HepG2 (cell line): ENCODE measurements around the gene CFAP92. TPM values are rescaled to one million over a fixed set of nuclear protein-coding genes. Genes with fewer than 3 reads are reported as not detected.

Experiments used
- ATAC-seq: fragments of 200-7000 bp; cut with Tn5 transposase; 3 replicates; pipeline ENCODE4 v1.9.1; 2020; ENCODE audit warnings: mild to moderate bottlenecking, moderate library complexity
- BruUV-seq: library from RNA; stranded (reverse); fragments of 400-500 nt; replicated peaks from 2 replicates; lab custom pipeline; 2021; lab: Mats Ljungman, UMichigan
- CTCF ChIA-PET: fragments of 300-600 bp; formaldehyde crosslinking; extraction: SDS; loops from one replicate; lab custom pipeline; 2021; ENCODE audit warnings: low total read pairs, inconsistent platforms, low intra/inter-chr PET ratio; lab: Yijun Ruan, JAX
- POLR2A ChIA-PET: fragments of 350-600 bp; sonication (Branson Sonifier 250); formaldehyde crosslinking; loops from one replicate; lab custom pipeline; 2020; ENCODE audit warnings: antibody characterized with exemption, inconsistent platforms; lab: Yijun Ruan, JAX
- DNase-seq: peaks from one replicate; pipeline ENCODE4 v3.0.0-alpha.2; 2015; ENCODE audit warnings: low spot score
- FAIRE-seq: peaks from 3 replicates; lab custom pipeline; 2011; peaks lifted over from hg19 to GRCh38; lab: Jason Lieb, UNC
- H2AFZ ChIP-seq: one replicate; pipeline ENCODE4 v1.6.1; 2011; ENCODE audit warnings: low read length, inconsistent platforms
- H3K27ac ChIP-seq: fragments of 300-600 bp; 3 replicates; pipeline ENCODE4 v1.8.0; 2011; ENCODE audit warnings: mixed run types, mild to moderate bottlenecking, mixed read lengths, low read length, inconsistent platforms; ENCODE audit not compliant: insufficient read depth; ENCODE audit errors: extremely low read length
- H3K27me3 ChIP-seq, 2 experiments: fragments of 200-600 bp in 1 of 2; 2 replicates in 1 of 2; 3 replicates in 1 of 2; pipeline versions ENCODE4 v1.6.0 to v1.8.0; 2011; ENCODE audit warnings: low read length in 2 of 2, mild to moderate bottlenecking in 2 of 2, moderate library complexity in 2 of 2, inconsistent platforms in 1 of 2; ENCODE audit not compliant: insufficient read depth in 2 of 2, control insufficient read depth in 1 of 2
- H3K36me3 ChIP-seq, 2 experiments: fragments of 200-600 bp in 1 of 2; replicated peaks in 1 of 2; 2 replicates in 1 of 2; 3 replicates in 1 of 2; pipeline versions ENCODE4 v1.5.1 to v1.8.0; 2011; ENCODE audit warnings: low read length in 2 of 2, inconsistent platforms in 1 of 2; ENCODE audit not compliant: insufficient read depth in 2 of 2, control insufficient read depth in 1 of 2
- H3K4me1 ChIP-seq: 2 replicates; pipeline ENCODE4 v1.5.1; 2012; ENCODE audit warnings: low read length, inconsistent platforms; ENCODE audit not compliant: insufficient read depth
- H3K4me2 ChIP-seq: 2 replicates; pipeline ENCODE4 v1.6.0; 2011; ENCODE audit warnings: low read depth, low read length, inconsistent platforms
- H3K4me3 ChIP-seq, 3 experiments: fragments of 200-600 bp in 1 of 3; sonication (generic), shearing (Covaris generic) in 1 of 3; replicated peaks in 1 of 3; 2 replicates each; pipeline ENCODE4 v1.5.1; 2011 to 2016; ENCODE audit warnings: low read length in 3 of 3, inconsistent platforms in 2 of 3, low read depth in 2 of 3, mild to moderate bottlenecking in 2 of 3, control low read depth in 1 of 3, mixed read lengths in 1 of 3; ENCODE audit not compliant: insufficient read depth in 1 of 3
- H3K79me2 ChIP-seq: one replicate; pipeline ENCODE4 v1.6.1; 2011; ENCODE audit warnings: low read length, inconsistent platforms; ENCODE audit not compliant: insufficient read depth
- H3K9ac ChIP-seq: 2 replicates; pipeline ENCODE4 v1.6.0; 2011; ENCODE audit warnings: mild to moderate bottlenecking, low read depth, low read length, inconsistent platforms; ENCODE audit not compliant: insufficient read depth
- H3K9me3 ChIP-seq: 2 replicates; pipeline ENCODE4 v1.5.1; 2012; ENCODE audit warnings: mild to moderate bottlenecking, low read length
- H4K20me1 ChIP-seq: 2 replicates; pipeline ENCODE4 v1.6.0; 2011; ENCODE audit warnings: inconsistent platforms, mild to moderate bottlenecking, low read length, moderate library complexity; ENCODE audit not compliant: insufficient read depth
- CTCF ChIP-seq: sonication (generic); formaldehyde crosslinking; IDR thresholded peaks from 2 replicates; pipeline ENCODE4 v1.5.0; 2020; ENCODE audit warnings: mild to moderate bottlenecking, missing genetic modification reagents, moderate library complexity
- DBP ChIP-seq: sonication (generic); formaldehyde crosslinking; IDR thresholded peaks from 2 replicates; pipeline ENCODE4 v1.4.0; 2020; ENCODE audit warnings: missing genetic modification reagents; ENCODE audit errors: not compliant biosample characterization
- HMGXB4 ChIP-seq, 2 experiments: sonication (generic) in 1 of 2; formaldehyde crosslinking in 1 of 2; IDR thresholded peaks; 2 replicates each; pipeline versions ENCODE4 v1.4.0 to v1.6.1; 2018 to 2020; ENCODE audit warnings: missing genetic modification reagents in 2 of 2, borderline replicate concordance in 1 of 2, low read depth in 1 of 2, mild to moderate bottlenecking in 1 of 2, missing biosample characterization in 1 of 2
- RBAK ChIP-seq: sonication (generic); formaldehyde crosslinking; IDR thresholded peaks from 2 replicates; pipeline ENCODE4 v1.5.1; 2020; ENCODE audit warnings: mild to moderate bottlenecking, missing genetic modification reagents
- SAP130 ChIP-seq: IDR thresholded peaks from 2 replicates; pipeline ENCODE4 v1.6.1; 2016; ENCODE audit warnings: low read depth
- ZNF17 ChIP-seq: sonication (generic); formaldehyde crosslinking; IDR thresholded peaks from 2 replicates; pipeline ENCODE4 v1.5.0; 2020; ENCODE audit warnings: mild to moderate bottlenecking, missing genetic modification reagents
- ZNF354B ChIP-seq: sonication (generic); formaldehyde crosslinking; IDR thresholded peaks from 2 replicates; pipeline ENCODE4 v1.8.0; 2022; ENCODE audit warnings: mild to moderate bottlenecking, missing genetic modification reagents
- ZNF549 ChIP-seq: sonication (generic); formaldehyde crosslinking; IDR thresholded peaks from 2 replicates; pipeline ENCODE4 v1.5.0; 2020; ENCODE audit warnings: missing genetic modification reagents
- WGBS: methylation state at CpG from one replicate; pipeline ENCODE4 v1.1.6; 2017; ENCODE audit warnings: low lambda C conversion rate; 5-methylcytosine and 5-hydroxymethylcytosine counted together
- in situ Hi-C: cut with HindIII; loops from 2 replicates; pipeline ENCODE4 v1.10.0; 2017; ENCODE audit warnings: low pct_unique_long_range_greater_than_20kb; ENCODE audit not compliant: extremely low pct_ligation_motif_present
- intact Hi-C: fragments of 100-400 bp; cut with micrococcal nuclease; formaldehyde crosslinking; loops from one replicate; pipeline ENCODE4 v1.10.0; 2022; ENCODE audit not compliant: unreplicated experiment
- polyA plus RNA-seq, 8 experiments: library from polyadenylated mRNA; depleted of rRNA in 3 of 8; stranded (reverse) in 7 of 8; unstranded in 1 of 8; fragments of >200 nt; fragmentation: Illumina TruSeq in 4 of 8; extraction: Trizol in 4 of 8; gene quantifications; 2 replicates each; pipeline versions ENCODE4 v1.2.1 to v1.2.3, GENCODE V29; 2011 to 2016; ENCODE audit warnings: low read depth in 4 of 8, missing spikeins in 1 of 8, mixed read lengths in 1 of 8; ENCODE audit not compliant: insufficient read depth in 1 of 8
- total RNA-seq, 5 experiments: library from RNA; depleted of rRNA; stranded (reverse); fragments of >200 nt; fragmentation: Illumina TruSeq; extraction: Trizol; gene quantifications; 2 replicates each; pipeline ENCODE4 v1.2.3, GENCODE V29; 2016; ENCODE audit warnings: low read depth in 1 of 5

CFAP92 gene
- total and polyA plus RNA-seq, 2 of the 13 experiments (the other 11 are each of a cell fraction or from before 2014, with no cell fraction given), result 0.18 to 0.46 TPM

GRCh38 chr3:128907706-128908445 lies 86.0 kb downstream of the CFAP92 start:
- TF ChIP-seq CTCF (CRISPR knock-in tag), result 0 out of 2 replicates have a peak, but pooled peaks have one; percentile 7
- TF ChIP-seq ZNF549, result no peak
- H3K27me3 ChIP-seq, result no peaks in the 10 kb centered on the region
- peaks cover 39 to 80% of the 10 kb centered on the region in 2 experiments for H3K36me3 ChIP-seq
- H4K20me1 ChIP-seq, result no peaks in the 10 kb centered on the region
- DNase-seq (no peak), ATAC-seq (no peak), FAIRE-seq (no peak)
- H3K4me3 ChIP-seq, result no peak overlapping the region
- 100% methylated on average over 7 of the region's 15 CpGs for WGBS
- no peaks in the 10 kb centered on the region for H3K79me2 ChIP-seq
- H3K9me3 ChIP-seq, result no peaks in the 10 kb centered on the region
- no TSS peak for BruUV-seq
- H3K4me2 ChIP-seq, result no peak overlapping the region
- H2AFZ ChIP-seq, result no peak overlapping the region
- H3K27ac ChIP-seq, result no peak overlapping the region
- H3K9ac ChIP-seq, result no peak overlapping the region
- CTCF ChIA-PET, result no interaction called here
- H3K4me1 ChIP-seq, result no peaks in the 10 kb centered on the region
- in situ Hi-C loops (no loop called here), intact Hi-C loops (no loop called here)
- POLR2A ChIA-PET, result no interaction called here

GRCh38 chr3:128906804-128907525 lies 86.9 kb downstream of the CFAP92 start:
- Histone ChIP-seq H3K9me3 (no peaks in the 10 kb centered on the region), H3K4me3 (no peak overlapping the region), H3K27me3 (no peaks in the 10 kb centered on the region), H3K27ac (no peak overlapping the region), H4K20me1 (no peaks in the 10 kb centered on the region), H2AFZ (no peak overlapping the region), H3K9ac (no peak overlapping the region), H3K4me1 (no peaks in the 10 kb centered on the region), H3K36me3 (peaks cover 37 to 80% of the 10 kb centered on the region in 2 experiments), H3K79me2 (no peaks in the 10 kb centered on the region), H3K4me2 (no peak overlapping the region)
- ChIA-PET CTCF (no interaction called here), POLR2A (no interaction called here)
- 80% methylated on average over 4 of the region's 7 CpGs for WGBS
- in situ Hi-C loops (no loop called here), intact Hi-C loops (no loop called here)
- BruUV-seq, result no TSS peak
- FAIRE-seq, result no peak
- no peak for DNase-seq
- no peak for ATAC-seq
- TF ChIP-seq RBAK (no peak), DBP (CRISPR knock-in tag) (no peak), SAP130 (CRISPR knock-in tag) (no peak), ZNF17 (CRISPR knock-in tag) (no peak), HMGXB4 (CRISPR knock-in tag; IDR thresholded peaks at IDR 0.05; ENCODE audit: borderline replicate concordance in 1 of 2, low read depth in 1 of 2) (no peak), ZNF354B (CRISPR knock-in tag) (no peak)
